ENCODE measurements around the gene CHCT1.

CHCT1 gene

GRCh38 chr17:60388742-60389141 is 33.5 kb upstream of the CHCT1 start:
- Histone ChIP-seq H3K36me3 (replicated peaks; ENCODE audit: low read depth, low read length) (no peaks in the 10 kb centered on the region), H3K9ac (ENCODE audit: low read length) (no peak overlapping the region), H3K4me2 (ENCODE audit: low read length) (no peak overlapping the region), H3K4me1 (ENCODE audit: low read length) (peaks cover 24% of the 10 kb centered on the region), H4K20me1 (ENCODE audit: insufficient read depth, low read length) (peaks cover 17% of the 10 kb centered on the region; the same call in 1 of the 2 replicates), H3K4me3 (ENCODE audit: low read length) (no peak overlapping the region), H3K9me3 (ENCODE audit: insufficient read depth, low read length) (no peaks in the 10 kb centered on the region), H2AFZ (ENCODE audit: low read depth, low read length) (no peak overlapping the region), H3K79me2 (ENCODE audit: low read length) (peaks cover 78% of the 10 kb centered on the region), H3K27me3 (ENCODE audit: low read depth, low read length) (peaks cover 9% of the 10 kb centered on the region; the same call in 1 of the 2 replicates), H3K27ac (ENCODE audit: low read length) (no peak overlapping the region)
- TF ChIP-seq CTCF (IDR thresholded peaks at IDR 0.05; ENCODE audit: low read depth, low read length): no peak
- TF ChIP-seq EZH2phosphoT487 (IDR thresholded peaks at IDR 0.05; ENCODE audit: low read depth): no peak

- H3K4me2 ChIP-seq (ENCODE audit: low read length): peak overlapping the region; percentile 98
- TF ChIP-seq EZH2phosphoT487 (IDR thresholded peaks at IDR 0.05; ENCODE audit: low read depth): no peak
- TF ChIP-seq CTCF (IDR thresholded peaks at IDR 0.05; ENCODE audit: low read depth, low read length): no peak
- H2AFZ ChIP-seq (ENCODE audit: low read depth, low read length): no peak overlapping the region
- H3K4me1 ChIP-seq (ENCODE audit: low read length): peaks cover 17% of the 10 kb centered on the region
- peaks cover 9% of the 10 kb centered on the region; the same call in 1 of the 2 replicates for H3K27me3 ChIP-seq (ENCODE audit: low read depth, low read length)
- no peak overlapping the region for H3K9ac ChIP-seq (ENCODE audit: low read length)
- H3K27ac ChIP-seq (ENCODE audit: low read length): no peak overlapping the region
- H3K79me2 ChIP-seq (ENCODE audit: low read length): peaks cover 65% of the 10 kb centered on the region
- peak overlapping the region; percentile 94 for H3K4me3 ChIP-seq (ENCODE audit: low read length)
- H4K20me1 ChIP-seq (ENCODE audit: insufficient read depth, low read length): peaks cover 12% of the 10 kb centered on the region; the same call in 1 of the 2 replicates
- H3K36me3 ChIP-seq (replicated peaks; ENCODE audit: low read depth, low read length): no peaks in the 10 kb centered on the region
- H3K9me3 ChIP-seq (ENCODE audit: insufficient read depth, low read length): no peaks in the 10 kb centered on the region
Observed at GRCh38 chr17:60390186-60390585, 32.1 kb upstream of the CHCT1 start.

GRCh38 chr17:60390925-60391470 is 31.3 kb upstream of the CHCT1 start:
- Histone ChIP-seq H3K27ac (ENCODE audit: low read length) (peak overlapping the region; percentile 79), H4K20me1 (ENCODE audit: insufficient read depth, low read length) (peaks cover 12% of the 10 kb centered on the region; the same call in 1 of the 2 replicates), H3K79me2 (ENCODE audit: low read length) (peaks cover 61% of the 10 kb centered on the region), H3K4me3 (ENCODE audit: low read length) (peak overlapping the region; percentile 94), H3K9ac (ENCODE audit: low read length) (peak overlapping the region; percentile 99), H3K36me3 (replicated peaks; ENCODE audit: low read depth, low read length) (no peaks in the 10 kb centered on the region), H3K9me3 (ENCODE audit: insufficient read depth, low read length) (no peaks in the 10 kb centered on the region), H3K4me2 (ENCODE audit: low read length) (peak overlapping the region; percentile 98), H3K27me3 (ENCODE audit: low read depth, low read length) (peaks cover 9% of the 10 kb centered on the region; the same call in 1 of the 2 replicates), H3K4me1 (ENCODE audit: low read length) (peaks cover 17% of the 10 kb centered on the region), H2AFZ (ENCODE audit: low read depth, low read length) (peak overlapping the region; percentile 47; the same call in 1 of the 2 replicates)
- TF ChIP-seq CTCF (IDR thresholded peaks at IDR 0.05; ENCODE audit: low read depth, low read length): no peak

GRCh38 chr17:60391471-60392041 is 30.7 kb upstream of the CHCT1 start:
- TF ChIP-seq CTCF (IDR thresholded peaks at IDR 0.05; ENCODE audit: low read depth, low read length): no peak
- TF ChIP-seq EZH2phosphoT487 (IDR thresholded peaks at IDR 0.05; ENCODE audit: low read depth): no peak
- H3K9ac ChIP-seq (ENCODE audit: low read length): peak overlapping the region; percentile 99
- H3K27me3 ChIP-seq (ENCODE audit: low read depth, low read length): peaks cover 9% of the 10 kb centered on the region; the same call in 1 of the 2 replicates
- peak overlapping the region; percentile 47; the same call in 1 of the 2 replicates for H2AFZ ChIP-seq (ENCODE audit: low read depth, low read length)
- H3K36me3 ChIP-seq (replicated peaks; ENCODE audit: low read depth, low read length): no peaks in the 10 kb centered on the region
- no peaks in the 10 kb centered on the region for H3K9me3 ChIP-seq (ENCODE audit: insufficient read depth, low read length)
- peak overlapping the region; percentile 79 for H3K27ac ChIP-seq (ENCODE audit: low read length)
- H4K20me1 ChIP-seq (ENCODE audit: insufficient read depth, low read length): peaks cover 9% of the 10 kb centered on the region; the same call in 1 of the 2 replicates
- peak overlapping the region; percentile 94 for H3K4me3 ChIP-seq (ENCODE audit: low read length)
- peak overlapping the region; percentile 98 for H3K4me2 ChIP-seq (ENCODE audit: low read length)
- peaks cover 17% of the 10 kb centered on the region for H3K4me1 ChIP-seq (ENCODE audit: low read length)
- H3K79me2 ChIP-seq (ENCODE audit: low read length): peaks cover 55% of the 10 kb centered on the region
